Neuronal stem cell (in vitro differentiated cells): Measurements from ENCODE around the gene POLR2H.
"Not testable (repeated sequence)": the region's sequence is repeated elsewhere in the genome, so short reads cannot be mapped to it uniquely, and the experiment has no call there.

ENCODE experiments used
- DNase-seq: peaks from one replicate; pipeline ENCODE4 v3.0.0-alpha.2; 2013; ENCODE audit warnings: low spot score
- H2AFZ ChIP-seq: one replicate; pipeline ENCODE4 v1.6.1; 2013; ENCODE audit warnings: mild to moderate bottlenecking, low read length, inconsistent platforms
- H2AK5ac ChIP-seq: 2 replicates; pipeline ENCODE4 v1.6.1; 2013; ENCODE audit warnings: low read depth, mild to moderate bottlenecking, inconsistent platforms, low read length, moderate library complexity, mixed read lengths
- H2BK120ac ChIP-seq: 2 replicates; pipeline ENCODE4 v1.6.1; 2013; ENCODE audit warnings: low read depth, mild to moderate bottlenecking, inconsistent platforms, low read length, moderate library complexity, mixed read lengths
- H2BK12ac ChIP-seq: one replicate; pipeline ENCODE4 v1.6.1; 2013; ENCODE audit warnings: low read length, inconsistent platforms
- H2BK15ac ChIP-seq: 2 replicates; pipeline ENCODE4 v1.6.1; 2013; ENCODE audit warnings: mild to moderate bottlenecking, low read length, inconsistent platforms, mixed read lengths
- H2BK5ac ChIP-seq: one replicate; pipeline ENCODE4 v1.6.1; 2013; ENCODE audit warnings: inconsistent platforms, mild to moderate bottlenecking, low read length, moderate library complexity
- H3K14ac ChIP-seq: one replicate; pipeline ENCODE4 v1.6.1; 2013; ENCODE audit warnings: low read length, inconsistent platforms
- H3K18ac ChIP-seq: 2 replicates; pipeline ENCODE4 v1.6.1; 2013; ENCODE audit warnings: low read length, inconsistent platforms
- H3K23ac ChIP-seq: 2 replicates; pipeline ENCODE4 v1.6.1; 2013; ENCODE audit warnings: low read depth, mild to moderate bottlenecking, mixed read lengths, low read length, inconsistent platforms; ENCODE audit not compliant: poor library complexity
- H3K27ac ChIP-seq: replicated peaks from 3 replicates; pipeline ENCODE4 v1.5.1; 2013; ENCODE audit warnings: low read length, inconsistent platforms
- H3K27me3 ChIP-seq, 3 experiments: 2 replicates each; pipeline ENCODE4 v1.6.1; 2013; ENCODE audit warnings: low read length in 3 of 3, mild to moderate bottlenecking in 2 of 3, inconsistent platforms in 1 of 3, low read depth in 1 of 3, mixed read lengths in 1 of 3, moderate library complexity in 1 of 3; ENCODE audit not compliant: control insufficient read depth in 3 of 3, insufficient read depth in 3 of 3
- H3K36me3 ChIP-seq, 2 donors: replicated peaks in 1 of 2; 2 replicates each; pipeline ENCODE4 v1.6.1; 2013; ENCODE audit warnings: low read length in 2 of 2; ENCODE audit not compliant: control insufficient read depth in 2 of 2, insufficient read depth in 2 of 2
- H3K4ac ChIP-seq: 2 replicates; pipeline ENCODE4 v1.6.1; 2013; ENCODE audit warnings: inconsistent platforms, mild to moderate bottlenecking, low read length, moderate library complexity
- H3K4me1 ChIP-seq, 2 donors: 1 replicate in 1 of 2; 2 replicates in 1 of 2; pipeline ENCODE4 v1.6.1; 2013; ENCODE audit warnings: low read length in 2 of 2, low read depth in 1 of 2; ENCODE audit not compliant: control insufficient read depth in 2 of 2, insufficient read depth in 1 of 2
- H3K4me2 ChIP-seq: one replicate; pipeline ENCODE4 v1.6.1; 2013; ENCODE audit warnings: mild to moderate bottlenecking, low read length, inconsistent platforms; ENCODE audit not compliant: insufficient read depth, poor library complexity, severe bottlenecking
- H3K4me3 ChIP-seq, 2 donors: 2 replicates each; pipeline ENCODE4 v1.5.1; 2013; ENCODE audit warnings: low read length in 2 of 2, mild to moderate bottlenecking in 2 of 2, inconsistent platforms in 1 of 2, moderate library complexity in 1 of 2
- H3K79me1 ChIP-seq: one replicate; pipeline ENCODE4 v1.6.1; 2013; ENCODE audit warnings: low read depth, mild to moderate bottlenecking, inconsistent platforms, low read length, moderate library complexity
- H3K9ac ChIP-seq: one replicate; pipeline ENCODE4 v1.6.1; 2013; ENCODE audit warnings: mild to moderate bottlenecking, low read depth, low read length, inconsistent platforms; ENCODE audit not compliant: poor library complexity
- H3K9me3 ChIP-seq, 2 donors: replicated peaks in 1 of 2; 2 replicates each; pipeline versions ENCODE3 to v1.6.1; 2013; ENCODE audit warnings: low read length in 2 of 2, mild to moderate bottlenecking in 2 of 2, inconsistent platforms in 1 of 2, low read depth in 1 of 2, mixed read lengths in 1 of 2, moderate library complexity in 1 of 2; ENCODE audit not compliant: control insufficient read depth in 2 of 2, insufficient read depth in 1 of 2
- H4K8ac ChIP-seq: one replicate; pipeline ENCODE4 v1.6.1; 2013; ENCODE audit warnings: low read depth, mild to moderate bottlenecking, inconsistent platforms, low read length, moderate library complexity
- H4K91ac ChIP-seq: one replicate; pipeline ENCODE4 v1.6.1; 2013; ENCODE audit warnings: low read length, low read depth, mild to moderate bottlenecking, inconsistent platforms; ENCODE audit not compliant: poor library complexity
- WGBS, 2 donors: extraction: QIAGEN DNeasy Blood & Tissue Kit; methylation state at CpG; one replicate each; pipeline ENCODE4 v1.1.7; 2013; ENCODE audit warnings: missing lambda C conversion rate in 2 of 2, mixed read lengths in 1 of 2; ENCODE audit not compliant: insufficient read length in 2 of 2, insufficient replicate concordance in 1 of 2; ENCODE audit errors: extremely low coverage in 2 of 2; 5-methylcytosine and 5-hydroxymethylcytosine counted together

POLR2H gene

GRCh38 chr3:184337981-184338380 lies 23.5 kb upstream of the POLR2H start:
- WGBS, 2 donors: no CpG with 5 or more reads among the region's 7 CpGs

GRCh38 chr3:184338511-184338945 lies 23.0 kb upstream of the POLR2H start:
- Histone ChIP-seq H2AK5ac (no peak overlapping the region), H3K18ac (no peak overlapping the region), H2BK120ac (no peak overlapping the region), H4K8ac (no peak overlapping the region), H3K9me3 (no peaks in the 10 kb centered on the region), H2BK12ac (no peak overlapping the region), H3K4me2 (peak overlapping the region; percentile 37), H3K4ac (no peak overlapping the region), H4K91ac (no peak overlapping the region), H3K79me1 (peaks cover 5% of the 10 kb centered on the region), H3K14ac (no peak overlapping the region), H3K36me3 (peaks cover 30 to 39% of the 10 kb centered on the region in 2 donors), H3K23ac (no peak overlapping the region), H3K27ac (peak overlapping the region; percentile 10), H2BK15ac (no peak overlapping the region), H2AFZ (peak overlapping the region; percentile 81), H3K4me1 (peaks cover 20 to 31% of the 10 kb centered on the region in 2 donors), H2BK5ac (no peak overlapping the region), H3K27me3 (no peaks in the 10 kb centered on the region), H3K4me3 (peak overlapping the region; percentile 27 to 31), H3K9ac (peak overlapping the region; percentile 66)
- peak; percentile 88 for DNase-seq
- no CpG with 5 or more reads among the region's 37 CpGs for WGBS, 2 donors

More at GRCh38 chr3:184337981-184338380, 23.5 kb upstream of the POLR2H start:
- Histone ChIP-seq H4K91ac (no peak overlapping the region), H3K23ac (no peak overlapping the region), H3K27ac (peak overlapping the region; percentile 10), H2AFZ (peak overlapping the region; percentile 81), H3K4me2 (no peak overlapping the region), H3K4me1 (peaks cover 20 to 31% of the 10 kb centered on the region in 2 donors), H2BK5ac (no peak overlapping the region), H2BK12ac (no peak overlapping the region), H3K36me3 (peaks cover 30 to 39% of the 10 kb centered on the region in 2 donors), H3K27me3 (no peaks in the 10 kb centered on the region), H3K4ac (no peak overlapping the region), H4K8ac (no peak overlapping the region), H3K9ac (no peak overlapping the region), H3K14ac (no peak overlapping the region), H2BK120ac (no peak overlapping the region), H3K9me3 (no peaks in the 10 kb centered on the region), H3K18ac (no peak overlapping the region), H2BK15ac (no peak overlapping the region), H2AK5ac (no peak overlapping the region), H3K79me1 (peaks cover 5% of the 10 kb centered on the region), H3K4me3 (no peak overlapping the region)
- DNase-seq: no peak

GRCh38 chr3:184339001-184339400 lies 22.5 kb upstream of the POLR2H start:
- no peak overlapping the region for H3K4ac ChIP-seq
- peak overlapping the region; percentile 27 to 31 for H3K4me3 ChIP-seq
- H2BK12ac ChIP-seq: no peak overlapping the region
- no peak overlapping the region for H2AK5ac ChIP-seq
- peaks cover 20 to 31% of the 10 kb centered on the region in 2 donors for H3K4me1 ChIP-seq
- H3K4me2 ChIP-seq: peak overlapping the region; percentile 37
- H2BK5ac ChIP-seq: no peak overlapping the region
- no peak overlapping the region for H3K14ac ChIP-seq
- H3K23ac ChIP-seq: no peak overlapping the region
- H3K36me3 ChIP-seq: peaks cover 28 to 37% of the 10 kb centered on the region in 2 donors
- no peak overlapping the region for H3K27ac ChIP-seq
- no peak overlapping the region for H2BK15ac ChIP-seq
- no peak overlapping the region for H3K18ac ChIP-seq
- H3K79me1 ChIP-seq: peaks cover 5% of the 10 kb centered on the region
- H2BK120ac ChIP-seq: no peak overlapping the region
- DNase-seq: no peak
- H3K9me3 ChIP-seq: no peaks in the 10 kb centered on the region
- WGBS, 2 donors: no CpG with 5 or more reads among the region's 8 CpGs
- no peaks in the 10 kb centered on the region for H3K27me3 ChIP-seq
- no peak overlapping the region for H3K9ac ChIP-seq
- no peak overlapping the region for H4K8ac ChIP-seq
- no peak overlapping the region for H4K91ac ChIP-seq
- H2AFZ ChIP-seq: peak overlapping the region; percentile 81

- not testable (repeated sequence) for H3K4me3 ChIP-seq
These were observed 21.9 kb upstream of the POLR2H start for GRCh38 chr3:184339451-184340135.

More at GRCh38 chr3:184339451-184340135, 21.9 kb upstream of the POLR2H start:
- not testable (repeated sequence) for H3K27me3 ChIP-seq, H3K18ac ChIP-seq, H3K14ac ChIP-seq, H3K4me2 ChIP-seq, H4K91ac ChIP-seq, H2BK120ac ChIP-seq, H2BK12ac ChIP-seq, H2BK5ac ChIP-seq, H3K9me3 ChIP-seq, H3K9ac ChIP-seq, DNase-seq, H4K8ac ChIP-seq, H3K4ac ChIP-seq, H2BK15ac ChIP-seq, H3K23ac ChIP-seq, H3K79me1 ChIP-seq, H3K27ac ChIP-seq, H2AK5ac ChIP-seq, H2AFZ ChIP-seq
- H3K36me3 ChIP-seq: peaks cover 26 to 37% of the 10 kb centered on the region in 2 donors
- peaks cover 20 to 31% of the 10 kb centered on the region in 2 donors for H3K4me1 ChIP-seq
- WGBS, 2 donors: 100% methylated on average over 1 of the region's 19 CpGs; no CpG with 5 or more reads in 1 of the 2 donors
